Mammary epithelial cell (primary cell): ENCODE results near the gene PEAK1.

Experiments
- EZH2 ChIP-seq: IDR thresholded peaks from 2 replicates; pipeline ENCODE4 v1.6.1; 2012; ENCODE audit warnings: low read length, inconsistent platforms, borderline replicate concordance
- TF ChIP-seq, protein P1 (sequence below), 2 donors: IDR thresholded peaks in 1 of 2; conservative IDR thresholded peaks in 1 of 2; 2 replicates each; pipeline ENCODE4 v1.5.1; 2011 to 2012; ENCODE audit warnings: inconsistent platforms in 2 of 2, low read length in 2 of 2, mild to moderate bottlenecking in 2 of 2, control low read depth in 1 of 2, low read depth in 1 of 2; ENCODE audit not compliant: insufficient read depth in 1 of 2; ENCODE audit errors: extremely low read depth in 1 of 2

DNA sequence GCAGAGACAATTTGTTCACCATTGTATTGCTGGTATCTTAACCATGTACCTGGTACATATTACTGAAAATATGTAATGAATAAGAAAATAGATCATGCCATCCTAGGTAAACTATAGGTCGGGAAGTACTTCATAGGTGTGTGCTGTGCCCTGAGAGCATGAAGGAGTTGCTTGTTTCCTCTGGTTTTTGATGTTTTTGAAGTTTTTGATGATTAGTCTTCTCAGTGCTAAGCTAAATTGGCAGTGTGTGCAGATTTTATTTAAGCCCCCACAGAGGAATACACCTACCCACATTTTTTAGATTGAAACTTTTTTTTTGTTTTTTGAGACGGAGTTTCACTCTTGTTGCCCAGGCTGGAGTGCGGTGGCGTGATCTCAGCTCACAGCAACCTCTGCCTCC, 17.4 kb upstream of the PEAK1 start:
- TF ChIP-seq, protein P1, sequence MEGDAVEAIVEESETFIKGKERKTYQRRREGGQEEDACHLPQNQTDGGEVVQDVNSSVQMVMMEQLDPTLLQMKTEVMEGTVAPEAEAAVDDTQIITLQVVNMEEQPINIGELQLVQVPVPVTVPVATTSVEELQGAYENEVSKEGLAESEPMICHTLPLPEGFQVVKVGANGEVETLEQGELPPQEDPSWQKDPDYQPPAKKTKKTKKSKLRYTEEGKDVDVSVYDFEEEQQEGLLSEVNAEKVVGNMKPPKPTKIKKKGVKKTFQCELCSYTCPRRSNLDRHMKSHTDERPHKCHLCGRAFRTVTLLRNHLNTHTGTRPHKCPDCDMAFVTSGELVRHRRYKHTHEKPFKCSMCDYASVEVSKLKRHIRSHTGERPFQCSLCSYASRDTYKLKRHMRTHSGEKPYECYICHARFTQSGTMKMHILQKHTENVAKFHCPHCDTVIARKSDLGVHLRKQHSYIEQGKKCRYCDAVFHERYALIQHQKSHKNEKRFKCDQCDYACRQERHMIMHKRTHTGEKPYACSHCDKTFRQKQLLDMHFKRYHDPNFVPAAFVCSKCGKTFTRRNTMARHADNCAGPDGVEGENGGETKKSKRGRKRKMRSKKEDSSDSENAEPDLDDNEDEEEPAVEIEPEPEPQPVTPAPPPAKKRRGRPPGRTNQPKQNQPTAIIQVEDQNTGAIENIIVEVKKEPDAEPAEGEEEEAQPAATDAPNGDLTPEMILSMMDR (conservative IDR thresholded peaks at IDR 0.05 in 1 of 2, IDR thresholded peaks at IDR 0.05 in 1 of 2; ENCODE audit: extremely low read depth in 1 of 2, insufficient read depth in 1 of 2, low read depth in 1 of 2, low read length in 2 of 2) = no peak
- no peak for TF ChIP-seq EZH2
